ENCODE measurements around the gene TRPV3.
"Not testable (repeated sequence)": the region's sequence is repeated elsewhere in the genome, so short reads cannot be mapped to it uniquely, and the experiment has no call there.

Gene TRPV3

DNA sequence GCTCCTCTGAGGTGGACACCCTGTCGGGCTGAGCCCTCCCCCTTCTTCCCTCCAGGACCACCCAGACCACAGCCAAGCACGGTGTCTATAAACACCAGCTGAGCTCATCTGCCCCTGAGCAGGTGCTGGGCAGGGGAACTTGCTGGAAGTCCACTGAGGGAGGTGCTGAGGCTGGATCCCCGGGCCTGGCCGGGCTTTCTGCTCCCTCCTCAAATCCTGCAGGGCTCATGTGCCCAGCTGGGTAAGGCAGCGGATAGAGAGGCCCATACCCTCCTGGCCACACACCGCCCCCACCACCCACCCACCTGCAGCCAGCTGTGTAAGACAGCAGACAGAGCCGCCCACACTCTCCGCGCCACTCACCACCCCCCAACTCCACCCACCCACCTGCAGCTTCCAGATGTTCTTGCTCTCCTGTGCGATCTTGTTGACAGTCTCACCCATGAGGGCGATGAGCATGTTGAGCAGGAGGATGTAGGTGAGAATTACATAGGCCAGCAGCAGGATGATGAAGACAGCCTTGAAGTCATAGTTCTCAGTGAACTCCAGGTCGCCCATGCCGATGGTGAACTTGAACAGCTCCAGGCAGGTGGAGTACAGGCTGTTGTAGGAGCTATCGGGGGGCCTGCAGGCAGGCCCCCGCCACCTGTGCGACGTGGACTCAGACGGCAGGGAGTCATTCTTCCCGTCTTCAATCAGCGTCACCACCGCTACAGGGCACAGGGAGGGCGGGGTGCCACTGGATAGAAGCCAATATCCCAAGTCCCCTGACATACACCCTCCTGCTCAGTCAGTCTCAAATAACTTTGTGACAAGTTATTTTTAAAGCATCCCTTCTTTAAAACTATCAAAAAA, 15.9 kb upstream of the TRPV3 start:
- no peak for DNase-seq (ENCODE audit: low spot score)

DNA sequence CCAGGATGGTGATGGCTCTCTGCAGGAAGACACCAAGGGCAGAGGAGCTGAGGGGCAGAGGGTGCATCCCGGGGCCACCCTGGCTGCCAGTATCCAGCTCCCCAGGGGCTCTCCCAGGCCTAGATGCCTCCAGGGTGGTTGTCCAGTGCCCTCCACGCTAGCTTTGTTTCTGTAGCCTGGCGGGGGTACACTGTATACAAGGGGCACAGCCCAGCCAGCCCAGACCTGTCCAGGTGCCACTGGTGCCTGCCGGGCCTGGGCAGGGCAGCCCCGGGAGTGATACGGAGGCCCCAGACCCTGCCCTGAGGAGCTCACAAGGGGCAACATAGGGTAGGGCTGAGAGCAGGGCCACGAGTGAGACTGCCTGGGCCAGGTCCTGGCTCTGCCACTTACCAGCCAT, 14.6 kb upstream of the TRPV3 start:
- DNase-seq (ENCODE audit: low spot score): no peak

DNA sequence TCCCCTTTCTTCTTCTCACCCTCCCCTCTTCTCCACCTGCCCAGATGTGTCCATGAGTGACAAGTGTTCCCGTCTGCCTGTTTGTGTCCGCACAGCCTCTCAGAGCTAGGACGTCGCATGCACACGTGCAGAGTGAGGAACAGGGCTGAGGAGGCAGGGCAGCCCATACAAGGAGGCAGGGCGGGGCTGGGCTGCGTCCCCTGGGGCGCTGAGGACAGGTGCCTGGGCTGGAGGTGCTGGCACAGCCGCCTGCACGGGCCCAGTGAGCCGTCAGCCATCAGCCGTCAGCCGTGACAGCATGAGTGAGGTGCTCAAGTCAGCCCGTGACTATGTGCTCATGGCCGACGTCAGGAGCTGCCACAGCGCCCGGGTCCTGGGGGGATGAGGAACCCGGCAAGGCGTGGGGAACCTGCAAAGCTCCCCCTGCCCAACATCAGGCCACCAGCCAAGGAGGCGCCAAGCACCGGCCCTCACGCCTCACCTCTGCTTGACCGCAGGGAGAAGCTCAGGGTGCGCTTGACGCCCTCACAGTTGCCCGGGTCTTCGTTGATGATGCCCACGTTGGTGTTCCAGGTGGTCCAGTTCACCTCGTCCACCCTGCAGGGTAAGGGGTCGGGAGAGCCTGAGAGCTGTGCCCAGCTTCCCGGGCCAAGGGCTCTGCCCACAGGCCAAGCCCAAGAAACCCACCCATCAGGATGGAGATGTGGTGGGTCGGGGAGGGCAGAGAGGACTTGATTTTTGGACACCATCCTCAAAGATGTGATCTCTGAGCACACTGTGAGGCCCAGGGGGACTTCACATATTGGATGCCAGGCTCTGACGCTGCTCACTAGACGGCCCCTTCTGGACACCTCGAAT, 13.7 kb upstream of the TRPV3 start:
- DNase-seq (ENCODE audit: low spot score): no peak

DNA sequence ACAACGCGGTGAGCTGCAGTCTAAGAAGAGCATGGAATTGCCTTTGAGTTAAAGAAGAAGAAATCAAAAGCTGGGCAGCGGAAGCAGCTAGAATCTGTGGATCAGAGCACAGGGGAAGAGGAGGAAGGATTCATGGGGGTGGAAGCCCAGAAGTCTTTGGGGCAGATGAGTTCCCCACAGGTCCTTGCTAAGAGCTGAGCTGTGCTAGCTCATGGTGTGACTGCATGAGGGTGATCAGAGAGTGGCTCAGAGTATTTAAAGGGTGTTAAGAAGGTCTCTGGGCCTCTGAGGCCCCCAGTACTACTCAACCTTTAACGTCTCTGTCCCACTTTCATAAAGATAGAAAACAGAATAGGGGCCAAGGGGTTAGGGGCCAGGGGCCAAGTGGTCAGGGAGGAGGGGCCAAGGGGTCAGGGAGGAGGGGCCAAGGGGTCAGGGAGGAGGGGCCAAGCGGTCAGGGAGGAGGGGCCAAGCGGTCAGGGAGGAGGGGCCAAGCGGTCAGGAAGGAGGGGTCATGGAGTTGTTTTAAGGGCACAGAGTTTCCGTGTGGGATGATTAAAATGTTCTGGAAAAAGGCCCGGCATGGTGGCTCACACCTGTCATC, 12.0 kb upstream of the TRPV3 start:
- DNase-seq (ENCODE audit: low spot score): no peak

DNA sequence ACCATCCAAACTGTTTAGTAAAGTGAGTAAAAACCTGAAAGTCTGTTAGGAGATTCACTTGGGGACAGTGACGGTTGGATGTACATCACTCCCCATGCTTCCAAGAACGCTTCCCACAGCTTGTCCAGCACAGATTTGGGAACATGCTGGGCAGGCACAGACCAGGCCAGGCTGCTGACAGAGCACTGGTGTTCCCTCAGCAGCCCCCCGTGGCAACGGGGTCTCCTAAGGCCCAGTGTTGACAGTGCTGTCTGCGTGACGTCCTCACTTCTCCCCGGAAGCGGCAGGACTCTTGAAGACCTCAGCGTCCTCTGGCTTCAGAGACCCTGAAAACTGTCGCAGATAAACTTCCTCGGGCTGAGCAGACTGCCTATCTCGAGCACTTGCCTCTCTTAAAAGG, 8.9 kb upstream of the TRPV3 start:
- DNase-seq (ENCODE audit: low spot score): no peak

DNA sequence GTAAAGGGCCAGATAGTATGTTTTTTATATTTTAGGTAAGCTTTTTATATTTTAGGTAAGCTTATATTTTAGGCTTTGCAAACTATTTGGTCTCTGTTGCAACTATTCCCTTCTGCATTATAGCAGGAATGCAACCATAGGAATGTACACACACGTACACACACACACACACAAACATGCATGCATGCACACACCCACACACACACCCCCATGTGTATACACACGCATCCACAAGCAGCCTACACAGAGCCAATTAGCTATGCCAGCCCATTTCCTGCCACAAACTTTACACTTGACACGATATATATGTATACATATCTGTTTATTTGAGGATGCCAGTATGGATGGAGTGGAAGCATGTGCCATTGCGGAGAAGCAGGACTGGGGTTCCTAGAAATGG, 7.5 kb upstream of the TRPV3 start:
- no peak for DNase-seq (ENCODE audit: low spot score)

DNA sequence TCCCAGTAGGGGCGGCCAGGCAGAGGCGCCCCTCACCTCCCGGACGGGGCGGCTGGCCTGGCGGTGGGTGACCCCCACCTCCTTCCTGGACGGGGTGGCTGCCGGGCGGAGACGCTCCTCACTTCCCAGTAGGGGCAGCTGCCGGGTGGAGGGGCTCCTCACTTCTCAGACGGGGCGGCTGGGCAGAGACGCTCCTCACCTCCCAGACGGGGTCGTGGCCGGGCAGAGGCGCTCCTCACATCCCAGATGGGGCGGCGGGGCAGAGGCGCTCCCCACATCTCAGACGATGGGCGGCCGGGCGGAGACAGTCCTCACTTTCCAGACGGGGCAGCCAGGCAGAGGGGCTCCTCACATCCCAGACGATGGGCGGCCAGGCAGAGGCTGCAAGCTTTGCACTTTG, 6.6 kb upstream of the TRPV3 start:
- not testable (repeated sequence) for DNase-seq (ENCODE audit: low spot score)

DNA sequence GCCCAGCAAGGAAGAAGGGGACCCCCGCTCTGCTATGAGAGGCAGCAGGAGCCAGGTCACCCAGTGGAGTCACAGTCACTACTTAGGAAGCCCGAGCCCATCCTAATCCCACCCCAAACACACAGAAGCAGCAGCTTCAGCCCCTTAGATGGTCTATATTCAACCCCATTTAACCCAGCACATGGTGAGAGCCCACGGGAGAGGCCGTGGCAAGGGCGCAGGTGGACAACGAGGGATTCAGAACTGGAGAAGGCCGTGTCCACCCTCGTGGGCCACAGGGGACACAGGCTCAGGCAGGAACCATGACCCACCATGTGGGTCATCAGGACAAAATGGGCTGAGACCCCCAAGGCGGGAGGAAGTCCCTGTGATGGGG, 1.6 kb upstream of the TRPV3 start:
- DNase-seq (ENCODE audit: low spot score): no peak

DNA sequence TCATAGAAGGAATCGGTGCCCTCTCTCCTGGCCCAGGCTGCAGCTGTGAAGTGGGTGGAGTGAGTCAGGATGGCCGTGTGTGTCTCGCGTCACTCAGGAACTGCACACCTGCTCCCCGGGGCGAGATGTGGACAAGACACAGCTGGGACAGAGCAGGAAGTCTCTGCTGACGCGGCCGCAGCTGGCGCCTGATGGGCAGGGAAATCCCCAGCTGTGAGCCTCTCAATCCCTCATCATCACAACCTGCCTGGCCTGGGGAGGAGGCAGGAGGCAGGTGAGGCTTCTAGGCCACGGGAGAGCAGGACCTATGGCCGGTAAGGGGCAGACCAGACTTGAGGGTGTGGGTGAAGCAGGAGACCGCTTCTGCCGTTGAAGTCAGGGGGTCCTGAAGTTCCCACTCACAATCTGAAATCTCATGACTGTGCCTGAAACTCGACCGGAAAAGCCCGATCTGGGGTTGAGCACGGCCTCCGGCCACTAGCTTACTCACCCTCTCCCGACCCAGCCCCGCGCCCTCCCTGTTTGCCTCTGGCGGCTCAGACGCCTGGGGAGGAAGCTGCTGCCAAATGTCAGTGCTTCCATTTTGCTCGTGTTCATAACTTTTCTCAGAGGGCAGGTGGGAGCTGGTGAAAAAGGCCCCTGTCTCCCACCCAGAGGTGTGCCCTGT, 1.1 kb upstream of the TRPV3 start:
- DNase-seq (ENCODE audit: low spot score): peak; percentile 28

DNA sequence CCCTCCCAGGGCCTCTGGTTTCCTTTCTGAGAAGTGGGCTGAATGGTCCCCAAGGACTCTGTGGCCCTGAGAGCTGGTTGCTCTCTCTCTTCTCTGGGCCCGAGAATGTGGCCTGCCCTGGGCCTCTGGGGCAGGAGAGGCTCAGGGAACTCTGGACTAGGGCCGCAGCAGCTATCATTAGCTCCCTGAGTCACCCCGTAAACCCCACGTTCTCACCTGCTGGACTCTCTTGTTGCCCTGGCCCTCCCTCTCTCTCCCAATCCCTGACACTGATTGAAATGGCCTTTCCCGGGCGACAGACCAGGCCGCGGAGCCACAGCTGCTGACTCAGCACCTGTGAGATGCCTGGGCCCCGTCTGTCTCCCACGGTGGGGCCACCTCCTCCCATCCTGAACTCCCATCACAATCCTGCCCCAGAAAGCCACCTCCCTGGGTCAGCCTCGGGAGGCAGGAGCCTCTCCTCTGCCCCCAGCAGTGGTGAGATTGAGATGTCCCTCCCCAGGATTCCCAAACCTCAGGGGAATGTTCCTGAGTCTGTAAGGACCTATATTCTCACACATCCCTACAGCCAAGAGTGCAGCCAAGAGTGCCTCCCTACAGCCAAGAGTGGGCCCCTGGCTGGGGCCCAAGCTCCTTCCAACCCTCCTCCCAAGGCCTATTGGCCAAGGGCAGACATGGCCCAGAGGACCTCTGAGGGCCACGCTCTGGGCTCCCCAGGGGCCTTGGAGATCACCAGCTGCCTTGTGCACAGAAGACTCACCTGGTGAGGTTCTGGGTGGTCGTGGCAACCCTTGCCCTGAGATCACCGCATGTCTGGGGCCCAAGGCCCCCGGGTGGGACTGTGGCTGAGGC, 470 bp downstream of the TRPV3 start:
- DNase-seq (ENCODE audit: low spot score): peak; percentile 48

DNA sequence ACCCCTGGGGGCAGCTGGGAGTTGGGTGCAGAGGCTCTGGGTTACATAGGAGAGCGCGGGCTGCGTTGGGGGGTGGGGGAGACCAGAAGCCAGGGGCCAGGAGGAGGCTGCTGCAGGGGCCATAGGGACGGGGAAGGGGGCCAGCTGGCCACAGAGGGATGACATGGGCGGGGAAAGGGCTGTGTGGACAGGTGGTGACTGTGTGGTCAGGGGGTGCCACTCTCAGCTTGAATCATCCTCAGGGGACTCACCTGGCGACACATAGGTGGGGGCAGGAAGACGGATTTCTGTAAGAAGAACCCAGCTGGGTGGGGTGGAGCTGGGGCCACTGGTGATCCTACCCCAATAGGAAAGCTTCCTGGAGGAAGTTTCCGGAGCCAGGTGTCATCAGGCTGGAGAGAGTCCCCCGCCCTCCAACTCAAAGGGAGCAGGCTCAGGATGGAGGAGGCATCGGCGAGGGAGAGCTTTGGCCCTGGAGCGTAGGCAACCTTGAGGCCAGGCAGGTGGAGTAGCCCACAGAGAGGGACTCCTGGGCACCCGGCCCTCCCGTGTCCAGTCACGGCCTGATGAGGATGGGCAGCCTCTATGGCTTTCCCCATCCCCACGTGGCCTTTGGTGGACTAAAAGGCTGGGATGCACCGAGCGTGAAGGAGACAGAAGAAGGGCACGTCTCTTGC, 1.2 kb downstream of the TRPV3 start:
- no peak for DNase-seq (ENCODE audit: low spot score)

DNA sequence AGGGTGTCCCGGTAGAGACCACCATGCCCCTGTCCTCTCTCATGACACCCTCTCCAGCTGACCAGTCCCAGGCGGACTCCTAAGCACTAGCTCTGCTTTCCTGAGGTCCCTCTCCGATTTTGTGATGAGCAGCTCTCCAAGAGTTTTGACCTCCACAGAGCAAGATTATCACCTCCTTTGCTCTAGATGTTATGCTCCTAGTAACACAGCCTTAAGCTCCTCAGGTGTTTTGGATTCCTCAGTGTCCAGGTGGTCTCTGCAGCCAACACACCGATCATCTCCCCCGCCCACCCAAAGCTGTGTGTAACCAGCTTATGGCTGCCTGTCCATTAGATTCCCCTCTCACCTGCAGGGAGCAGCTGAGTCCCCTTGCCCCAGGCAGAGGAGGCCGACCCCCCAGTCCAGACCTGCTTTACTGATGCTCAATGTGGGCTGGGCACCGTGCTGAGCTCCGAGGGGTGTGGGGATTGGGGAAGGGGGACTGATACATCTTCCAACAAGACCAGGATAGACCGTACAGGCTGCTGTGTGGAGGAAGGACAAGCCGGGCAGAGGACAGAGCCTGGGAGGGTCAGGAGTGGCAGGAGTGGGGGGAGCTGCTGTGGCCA, 2.3 kb downstream of the TRPV3 start:
- no peak for DNase-seq (ENCODE audit: low spot score)

DNA sequence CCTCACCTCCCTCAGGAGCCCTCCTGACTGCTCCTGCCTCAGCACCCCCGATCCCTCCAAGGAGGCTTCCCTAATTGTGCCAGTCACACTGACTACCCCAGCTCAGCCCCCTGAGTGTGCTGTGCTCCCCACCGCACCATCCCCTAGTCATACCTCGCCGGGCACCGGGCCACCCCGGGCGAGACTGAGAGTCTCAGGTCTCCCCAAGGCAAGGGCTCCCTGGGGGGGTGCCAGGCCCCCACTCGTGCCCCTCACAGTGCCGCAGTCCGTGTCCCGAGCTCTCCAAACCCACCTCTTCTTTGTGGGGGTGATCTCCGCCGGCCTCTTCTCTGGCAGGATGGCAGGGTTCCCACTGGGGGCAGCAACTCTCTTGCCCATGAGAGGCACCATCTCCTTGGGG, 3.2 kb downstream of the TRPV3 start:
- no peak for DNase-seq (ENCODE audit: low spot score)

DNA sequence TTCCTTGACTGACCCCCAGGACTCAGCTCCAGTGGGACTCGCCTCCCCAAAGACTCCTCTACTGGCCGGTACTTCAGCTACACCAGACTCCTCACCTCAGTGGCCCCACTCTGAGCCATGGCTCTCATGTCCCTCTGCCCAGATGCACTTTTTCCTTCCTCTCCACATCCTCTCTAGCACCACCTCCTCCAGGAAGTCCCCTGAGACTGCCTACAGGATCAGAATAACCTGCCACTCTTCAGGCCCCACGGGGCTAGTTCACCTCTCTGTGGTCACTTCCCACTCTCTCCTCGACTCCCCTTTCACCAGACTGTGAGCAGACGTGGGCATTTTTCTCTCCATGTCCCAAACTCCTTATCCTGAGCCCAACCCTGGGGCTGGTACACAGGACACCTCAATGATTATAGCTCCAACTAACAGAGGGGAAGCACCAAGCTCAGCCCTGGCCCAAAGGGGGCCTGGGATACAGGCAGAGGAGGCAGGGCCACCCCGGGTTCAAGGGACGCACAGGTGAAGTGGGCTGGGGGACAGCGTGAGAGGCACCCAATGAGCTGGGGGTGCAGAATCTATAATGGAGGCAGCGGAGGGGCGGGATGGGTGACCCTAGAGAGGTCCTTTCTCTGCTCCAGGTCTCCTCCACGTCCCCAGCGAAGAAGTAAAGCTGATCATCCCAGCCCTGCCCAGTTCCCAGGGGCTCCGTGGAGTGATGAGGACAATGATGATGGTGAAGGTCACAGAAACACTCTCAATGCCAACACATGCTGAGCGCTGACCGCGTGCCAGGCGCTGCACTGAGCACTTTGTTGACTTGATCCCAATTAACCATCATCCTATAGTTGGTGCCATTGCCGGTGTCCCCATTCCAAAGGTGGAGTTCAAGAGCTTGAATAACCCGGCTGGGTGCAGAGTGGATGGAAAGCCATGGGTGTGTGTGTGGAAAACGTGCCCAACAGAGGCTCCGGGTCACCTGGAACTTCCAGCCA, 3.9 kb downstream of the TRPV3 start:
- no peak for DNase-seq (ENCODE audit: low spot score)

DNA sequence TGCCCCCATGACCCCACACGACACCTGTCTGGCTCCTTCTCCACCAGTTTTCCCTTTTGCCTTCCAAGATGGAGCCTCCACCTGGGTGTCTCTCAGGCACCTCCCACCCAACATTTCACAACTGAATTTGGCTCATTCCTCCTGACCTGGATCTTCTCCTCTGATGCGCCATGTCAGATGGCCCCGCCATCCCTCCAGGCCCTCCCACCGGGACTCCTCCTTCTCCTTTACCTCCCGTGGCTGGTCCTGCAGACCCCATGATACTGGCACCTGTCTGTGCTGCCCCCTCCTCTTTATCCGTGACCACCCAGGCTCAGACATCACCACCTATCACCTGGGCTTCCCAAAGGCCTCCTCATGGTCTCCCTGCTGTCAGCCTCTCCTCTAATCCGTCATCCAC, 4.7 kb downstream of the TRPV3 start:
- DNase-seq (ENCODE audit: low spot score): no peak

DNA sequence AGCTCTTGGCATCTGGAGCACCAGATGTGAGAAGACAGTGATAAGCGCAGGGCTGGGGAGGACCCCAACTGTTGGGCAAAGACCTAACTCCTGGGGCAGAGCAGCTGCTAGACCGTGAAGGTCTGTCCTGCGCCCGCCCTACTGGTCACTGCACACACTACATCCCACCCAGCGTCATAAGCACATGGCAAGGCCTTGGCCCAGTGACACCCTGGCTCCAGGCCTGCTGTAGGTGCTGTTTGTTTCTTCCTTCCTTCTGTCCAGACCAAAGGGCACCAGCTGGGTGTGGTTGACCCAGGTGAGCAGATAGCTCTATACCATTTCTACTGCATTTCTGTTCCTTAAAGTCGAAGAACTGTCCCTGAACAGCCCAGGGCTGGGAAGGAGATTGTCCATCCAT, 6.4 kb downstream of the TRPV3 start:
- DNase-seq (ENCODE audit: low spot score): no peak

DNA sequence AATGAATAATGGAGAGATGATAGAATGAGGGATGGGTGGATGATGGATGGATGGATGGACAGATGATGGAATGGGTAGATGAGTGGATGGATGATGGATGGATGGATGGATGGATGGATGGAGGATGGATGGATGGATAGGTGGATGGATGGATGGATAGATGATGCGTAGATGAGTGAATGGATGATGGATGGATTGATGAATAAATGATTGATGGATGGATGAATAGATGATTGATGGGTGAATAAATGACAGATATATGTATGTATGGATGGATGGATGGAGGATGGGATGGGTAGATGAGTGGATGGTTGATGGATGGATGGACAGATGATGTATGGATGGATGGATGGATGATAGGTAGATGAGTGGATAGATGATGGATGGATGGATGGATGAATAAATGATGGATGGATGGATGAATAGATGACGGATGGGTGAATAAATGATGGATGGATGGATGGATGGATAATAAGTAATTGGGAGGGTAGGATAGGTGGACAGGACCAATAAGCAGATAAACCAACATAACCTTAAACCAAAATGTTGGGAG, 7.9 kb downstream of the TRPV3 start:
- no peak for DNase-seq (ENCODE audit: low spot score)

DNA sequence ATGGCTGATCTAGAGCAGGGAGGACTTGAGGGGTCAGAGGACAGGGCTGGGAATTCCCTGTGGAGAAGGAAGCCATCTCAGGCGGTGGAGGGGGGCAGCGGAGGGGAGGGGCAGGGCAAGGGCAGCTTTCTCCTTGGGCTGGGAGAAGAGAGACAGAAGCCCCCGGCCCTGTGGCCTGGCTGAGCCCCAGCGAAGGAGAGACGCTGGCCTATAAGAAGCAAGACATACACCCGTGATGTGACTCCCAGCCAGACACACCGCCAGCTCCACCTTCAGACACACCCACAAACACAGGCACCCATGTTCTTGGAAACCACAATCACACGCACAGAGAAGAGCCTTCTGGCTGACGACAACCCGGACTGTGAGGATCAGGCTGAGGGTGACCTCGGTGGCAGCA, 10.0 kb downstream of the TRPV3 start:
- DNase-seq (ENCODE audit: low spot score): no peak

DNA sequence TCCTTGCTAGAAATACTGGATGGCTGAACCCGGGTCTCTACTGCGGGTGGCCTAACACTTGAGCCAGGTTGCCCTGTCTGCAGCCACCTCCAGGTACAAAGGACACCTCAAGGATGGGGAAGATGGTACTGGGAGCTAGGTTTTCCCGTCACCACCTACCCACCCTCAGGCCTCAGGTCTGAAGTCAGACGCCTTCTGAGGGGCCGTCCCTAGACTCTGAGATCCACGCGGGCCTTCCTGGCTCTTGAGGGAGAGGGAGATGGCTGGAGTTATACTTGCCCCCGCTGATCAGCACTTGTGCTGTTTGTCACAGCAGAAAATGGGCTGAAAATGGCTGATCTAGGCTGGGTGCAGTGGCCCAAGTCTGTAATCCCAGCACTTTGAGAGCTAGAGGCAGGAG, 10.6 kb downstream of the TRPV3 start:
- DNase-seq (ENCODE audit: low spot score): no peak

Measured in iPS-NIHi11 (cell line).